Motor neuron (in vitro differentiated cells): Measurements from ENCODE around the gene FAM20C. TPM values are rescaled to one million over a fixed set of nuclear protein-coding genes. Genes with fewer than 3 reads are reported as not detected.

Experiments
- ATAC-seq, 8 experiments: fragments of 200-7000 bp; cut with Tn5 transposase; replicated peaks in 6 of 8; 2 replicates each; pipeline ENCODE4 v1.8.0; 2021; ENCODE audit warnings: mild to moderate bottlenecking in 8 of 8, moderate library complexity in 8 of 8
- H3K27ac ChIP-seq, 2 donors: fragments of 250-450 bp; sonication (Bioruptor Pico); 2 replicates each; pipeline ENCODE4 v1.9.0; 2021; ENCODE audit warnings: antibody characterized with exemption in 2 of 2, mild to moderate bottlenecking in 2 of 2, moderate library complexity in 1 of 2
- H3K4me1 ChIP-seq, 2 donors: fragments of 250-450 bp; sonication (Bioruptor Pico); replicated peaks in 1 of 2; 2 replicates each; pipeline ENCODE4 v1.6.1; 2021; ENCODE audit warnings: antibody characterized with exemption in 2 of 2, mild to moderate bottlenecking in 2 of 2, moderate library complexity in 1 of 2
- H3K4me3 ChIP-seq, 5 donors: fragments of 250-450 bp; sonication (Bioruptor Pico); 2 replicates each; pipeline ENCODE4 v1.9.0; 2021; ENCODE audit warnings: antibody characterized with exemption in 5 of 5, mild to moderate bottlenecking in 5 of 5, moderate library complexity in 4 of 5
- WGBS, 10 experiments: fragments of 450-650 bp; shearing (Covaris generic); methylation state at CpG; one replicate each; pipeline ENCODE4 v1.0.0; 2022; 5-methylcytosine and 5-hydroxymethylcytosine counted together
- in situ Hi-C, 9 experiments: fragments of 400-800 bp; cut with MboI; loops; one replicate each; pipeline ENCODE4 v1.15.0; 2021; ENCODE audit warnings: low sequenced_read_pairs in 9 of 9, low pct_unique_long_range_greater_than_20kb in 2 of 9; ENCODE audit not compliant: unreplicated experiment in 9 of 9
- total RNA-seq, 8 experiments: library from RNA; unstranded; fragments of 300-600 nt; gene quantifications; 2 replicates each; pipeline versions ENCODE4 v1.2.3 to v1.2.4, GENCODE V29; 2022

FAM20C gene
- total RNA-seq, 8 experiments from 2014 or later = 19.0 to 42.1 (median 22.9) TPM

GRCh38 chr7:216360-217300, 24.3 kb downstream of the FAM20C start:
- H3K4me1 ChIP-seq = peaks cover 28 to 38% of the 10 kb centered on the region in 2 donors
- in situ Hi-C loops = no loop called here
- peak in 5 of 8 experiments; percentile 43 to 73 (median 56) for ATAC-seq
- peak overlapping the region in 1 of 2 donors; percentile 74 for H3K27ac ChIP-seq
- H3K4me3 ChIP-seq = no peak overlapping the region
- WGBS, 10 experiments = 72 to 75% methylated on average over 3 to 7 of the region's 24 CpGs; no CpG with 5 or more reads in 8 of the 10 experiments

DNA sequence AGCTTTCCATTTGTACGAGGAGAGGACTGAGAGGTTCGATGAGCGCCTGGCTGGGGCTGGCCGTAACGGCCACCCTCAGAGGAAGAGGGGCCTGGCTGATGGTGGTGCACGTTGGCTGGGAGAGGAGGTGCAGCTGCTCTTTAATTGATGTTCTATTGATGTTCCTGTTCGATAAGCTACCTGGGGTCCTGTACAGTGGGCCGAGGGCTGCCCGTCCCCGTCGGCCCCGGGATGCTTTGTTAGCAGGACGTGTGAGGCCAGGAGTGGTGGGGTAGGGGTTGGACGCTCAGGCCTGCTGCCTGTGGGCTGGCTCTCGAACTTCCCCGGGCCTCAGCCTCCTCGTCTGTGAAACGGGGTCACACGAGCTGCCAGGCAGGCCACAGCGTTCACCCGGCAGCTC, 25.4 kb downstream of the FAM20C start:
- 67 to 100% methylated on average over 1 of the region's 21 CpGs; no CpG with 5 or more reads in 8 of the 10 experiments for WGBS, 10 experiments
- in situ Hi-C loops = no loop called here

GRCh38 chr7:218316-218715, 25.9 kb downstream of the FAM20C start:
- Histone ChIP-seq H3K27ac (no peak overlapping the region), H3K4me1 (peaks cover 23 to 30% of the 10 kb centered on the region in 2 donors)
- in situ Hi-C loops = no loop called here

More for the DNA sequence above, 25.4 kb downstream of the FAM20C start:
- no peak overlapping the region for H3K4me3 ChIP-seq
- H3K4me1 ChIP-seq = peaks cover 23 to 30% of the 10 kb centered on the region in 2 donors
- no peak for ATAC-seq
- peak overlapping the region in 1 of 2 donors; percentile 44 for H3K27ac ChIP-seq

GRCh38 chr7:218896-219580, 26.7 kb downstream of the FAM20C start:
- in situ Hi-C loops = no loop called here
- Histone ChIP-seq H3K4me1 (peaks cover 23 to 30% of the 10 kb centered on the region in 2 donors), H3K27ac (no peak overlapping the region), H3K4me3 (no peak overlapping the region)
- ATAC-seq = peak in 2 of 8 experiments; percentile 2 to 11
- WGBS, 10 experiments = 94% methylated on average over 6 of the region's 28 CpGs; no CpG with 5 or more reads in 9 of the 10 experiments

More at GRCh38 chr7:218316-218715, 25.9 kb downstream of the FAM20C start:
- ATAC-seq = no peak
- 80% methylated on average over 1 of the region's 24 CpGs; no CpG with 5 or more reads in 9 of the 10 experiments for WGBS, 10 experiments
- no peak overlapping the region for H3K4me3 ChIP-seq

DNA sequence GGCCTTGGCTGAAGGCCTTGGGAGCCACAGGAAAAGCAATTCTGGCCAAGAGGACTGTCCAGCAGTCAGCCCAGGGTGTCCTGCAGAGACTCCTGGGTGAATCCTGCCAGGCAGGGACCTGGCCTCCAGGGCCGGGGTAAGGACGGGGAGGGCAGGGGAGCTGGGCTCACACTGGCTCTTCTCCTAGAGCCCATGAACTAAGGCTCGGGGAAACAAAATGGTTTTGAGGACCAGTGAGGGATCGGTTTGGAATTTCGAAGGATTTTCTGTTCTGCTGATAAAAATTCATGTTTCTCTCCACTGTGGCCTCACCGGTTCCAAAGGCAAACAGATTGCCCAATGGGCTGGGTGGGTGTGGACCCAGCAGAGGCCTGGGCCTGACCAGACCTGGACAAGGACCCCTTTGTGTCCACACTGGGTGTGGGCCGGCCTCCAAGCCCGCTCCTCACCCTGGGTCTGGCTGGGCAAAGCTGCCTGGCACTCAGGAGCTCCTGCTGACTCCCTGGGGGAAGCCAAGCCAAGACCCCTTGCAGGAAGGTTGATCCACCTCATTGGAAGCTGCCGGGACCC, 27.3 kb downstream of the FAM20C start:
- in situ Hi-C loops = no loop called here
- no peak for ATAC-seq
- 67 to 100% (median 100%) methylated on average over 1 to 3 of the region's 9 CpGs; no CpG with 5 or more reads in 5 of the 10 experiments for WGBS, 10 experiments

DNA sequence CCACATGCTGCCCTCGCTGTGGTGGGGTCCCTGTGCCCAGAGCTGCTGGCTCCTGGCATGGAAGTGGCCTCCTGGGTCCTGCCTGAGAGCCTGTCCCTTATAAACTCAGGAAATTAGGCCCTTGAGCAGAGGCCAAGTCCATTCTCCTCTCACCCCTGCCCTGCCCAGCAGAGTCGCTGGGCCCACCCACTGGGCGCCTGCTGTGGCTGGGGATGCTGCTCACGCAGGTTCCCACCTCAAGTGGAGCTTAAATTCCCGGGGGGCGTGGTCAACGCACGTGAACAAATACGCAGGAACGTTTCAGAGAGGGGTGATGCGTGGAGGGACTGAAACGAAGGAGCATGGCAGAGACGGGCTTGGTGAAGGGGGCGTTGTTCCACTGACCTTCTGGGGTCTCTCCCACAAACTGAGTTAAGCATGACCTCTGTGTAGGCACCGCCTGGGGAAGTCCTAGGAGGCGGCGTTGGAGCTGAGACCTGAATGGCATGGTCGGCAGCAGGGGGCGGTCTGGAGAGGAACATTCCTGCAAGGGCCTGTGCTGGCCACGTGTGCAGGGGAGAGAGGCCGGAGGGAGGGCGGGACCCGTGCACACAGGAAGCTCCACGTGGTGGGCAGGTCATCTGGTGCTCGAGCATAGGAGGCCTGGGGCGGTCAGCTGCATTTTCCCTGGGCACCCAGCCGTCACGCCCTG, 27.9 kb downstream of the FAM20C start:
- 63 to 74% methylated on average over 9 to 18 of the region's 28 CpGs; no CpG with 5 or more reads in 8 of the 10 experiments for WGBS, 10 experiments
- no peak overlapping the region for H3K27ac ChIP-seq
- H3K4me1 ChIP-seq = peaks cover 23 to 27% of the 10 kb centered on the region in 2 donors
- peak; percentile 55 to 95 (median 84) for ATAC-seq
- no peak overlapping the region for H3K4me3 ChIP-seq
- in situ Hi-C loops = no loop called here

More for the DNA sequence above, 27.3 kb downstream of the FAM20C start:
- H3K4me3 ChIP-seq = no peak overlapping the region
- H3K27ac ChIP-seq = no peak overlapping the region
- peaks cover 23 to 30% of the 10 kb centered on the region in 2 donors for H3K4me1 ChIP-seq

- peak overlapping the region in 1 of 2 donors; percentile 23 for H3K27ac ChIP-seq
- 20 to 82% (median 55%) methylated on average over 1 to 3 of the region's 15 CpGs; no CpG with 5 or more reads in 6 of the 10 experiments for WGBS, 10 experiments
- H3K4me3 ChIP-seq = no peak overlapping the region
- peak in 6 of 8 experiments; percentile 1 to 20 (median 10) for ATAC-seq
- peaks cover 15 to 19% of the 10 kb centered on the region in 2 donors for H3K4me1 ChIP-seq
- in situ Hi-C loops = no loop called here
These were observed 29.8 kb downstream of the FAM20C start for GRCh38 chr7:221978-222715.

DNA sequence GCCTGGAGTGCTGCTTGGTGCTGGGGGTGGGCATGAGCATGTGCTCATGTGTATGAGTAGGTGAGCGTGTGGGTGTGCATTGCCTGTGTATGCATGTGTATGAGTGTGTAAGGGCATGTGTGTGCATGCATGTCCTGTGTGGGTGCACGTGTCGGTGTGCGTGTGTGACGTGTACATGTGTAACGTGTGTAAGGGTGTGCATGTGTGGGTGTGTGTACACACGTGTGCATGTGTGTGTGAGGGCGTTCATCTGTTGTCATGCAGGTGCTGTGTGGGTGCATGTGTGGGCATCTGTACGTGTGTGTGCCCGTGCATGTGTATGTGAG, 30.3 kb downstream of the FAM20C start:
- Histone ChIP-seq H3K27ac (no peak overlapping the region), H3K4me3 (no peak overlapping the region), H3K4me1 (peaks cover 9 to 14% of the 10 kb centered on the region in 2 donors)
- 55 to 100% (median 75%) methylated on average over 1 to 4 of the region's 10 CpGs; no CpG with 5 or more reads in 5 of the 10 experiments for WGBS, 10 experiments
- in situ Hi-C loops = no loop called here
- no peak for ATAC-seq

GRCh38 chr7:223118-223800, 30.9 kb downstream of the FAM20C start:
- H3K4me3 ChIP-seq = no peak overlapping the region
- peaks cover 4 to 12% of the 10 kb centered on the region in 2 donors for H3K4me1 ChIP-seq
- peak in 2 of 8 experiments; percentile 13 for ATAC-seq
- 80 to 100% (median 85%) methylated on average over 2 to 5 of the region's 34 CpGs; no CpG with 5 or more reads in 7 of the 10 experiments for WGBS, 10 experiments
- in situ Hi-C loops = no loop called here
- no peak overlapping the region for H3K27ac ChIP-seq

- ATAC-seq = no peak
- Histone ChIP-seq H3K4me1 (peaks cover 4 to 14% of the 10 kb centered on the region in 2 donors), H3K4me3 (no peak overlapping the region), H3K27ac (no peak overlapping the region)
- in situ Hi-C loops = no loop called here
- WGBS, 10 experiments = 50 to 85% (median 53%) methylated on average over 2 to 11 of the region's 29 CpGs; no CpG with 5 or more reads in 7 of the 10 experiments
These were observed 31.5 kb downstream of the FAM20C start for GRCh38 chr7:223861-224260.

GRCh38 chr7:226281-226895, 34.0 kb downstream of the FAM20C start:
- 38 to 100% (median 72%) methylated on average over 1 to 7 of the region's 23 CpGs; no CpG with 5 or more reads in 6 of the 10 experiments for WGBS, 10 experiments
- H3K27ac ChIP-seq = no peak overlapping the region

More at GRCh38 chr7:226281-226895, 34.0 kb downstream of the FAM20C start:
- peak in 7 of 8 experiments; percentile 15 to 65 (median 50) for ATAC-seq
- Histone ChIP-seq H3K4me3 (no peak overlapping the region), H3K4me1 (peaks cover 10 to 22% of the 10 kb centered on the region in 2 donors)
- in situ Hi-C loops = no loop called here
